ENCODE results near the gene TNFRSF8. TPM values are rescaled to one million over a fixed set of nuclear protein-coding genes. Genes with fewer than 3 reads are reported as not detected.

TNFRSF8 gene
- total RNA-seq, 1 experiment from 2014 or later: 2.9 TPM

- Histone ChIP-seq H3K18ac (ENCODE audit: insufficient read length, low read depth, low read length) (no peak overlapping the region), H3K56ac (ENCODE audit: insufficient read length, low read depth, low read length) (no peak overlapping the region), H4K20me1 (ENCODE audit: control insufficient read depth, insufficient read depth, insufficient read length) (peaks cover 2% of the 10 kb centered on the region), H3K4ac (ENCODE audit: low read depth, low read length) (no peak overlapping the region), H3K9ac (ENCODE audit: extremely low read depth, insufficient read length, low read length) (no peak overlapping the region), H3K4me1 (ENCODE audit: insufficient read depth, low read length) (no peaks in the 10 kb centered on the region), H4K5ac (ENCODE audit: insufficient read length, low read depth, low read length) (no peak overlapping the region), H2BK5ac (ENCODE audit: insufficient read length, low read length) (no peak overlapping the region), H2BK20ac (ENCODE audit: low read depth, low read length, poor library complexity, severe bottlenecking) (no peak overlapping the region), H4K8ac (replicated peaks; ENCODE audit: insufficient read length, low read depth, low read length) (no peak overlapping the region), H3K79me2 (ENCODE audit: insufficient read depth, low read length) (no peaks in the 10 kb centered on the region), H3K27ac (ENCODE audit: insufficient read length, low read depth, low read length) (no peak overlapping the region), H4K91ac (ENCODE audit: insufficient read length, low read depth, low read length) (no peak overlapping the region), H3T11ph (ENCODE audit: low read length) (no peak overlapping the region), H2AK5ac (ENCODE audit: insufficient read length, low read length) (no peak overlapping the region), H2AFZ (ENCODE audit: low read length) (no peak overlapping the region), H3K23me2 (ENCODE audit: insufficient read length, low read depth, low read length, poor library complexity, severe bottlenecking) (no peaks in the 10 kb centered on the region), H2BK15ac (ENCODE audit: low read depth, low read length) (no peak overlapping the region), H3K27me3 (ENCODE audit: insufficient read depth, low read length) (no peaks in the 10 kb centered on the region), H3K14ac (ENCODE audit: insufficient read depth, low read length) (no peak overlapping the region), H2BK120ac (ENCODE audit: low read depth, low read length, poor library complexity, severe bottlenecking) (no peak overlapping the region), H3K79me1 (ENCODE audit: insufficient read depth, low read depth, low read length, poor library complexity, severe bottlenecking) (no peaks in the 10 kb centered on the region), H3K4me2 (ENCODE audit: insufficient read depth, insufficient read length, low read length) (no peak overlapping the region), H2BK12ac (ENCODE audit: insufficient read length, low read depth, low read length) (no peak overlapping the region), H3K23ac (ENCODE audit: insufficient read length, low read depth, low read length) (no peak overlapping the region), H3K9me3 (ENCODE audit: control insufficient read depth, low read depth, low read length) (no peaks in the 10 kb centered on the region)
- WGBS (ENCODE audit: extremely low coverage, insufficient read length, low lambda C conversion rate): no CpG with 5 or more reads among the region's 14 CpGs
- Mint-ChIP-seq H3K27me3 (ENCODE audit: low read depth) (peaks cover 10% of the 10 kb centered on the region), H3K4me3 (no peak overlapping the region), H3K27ac (no peak overlapping the region), H3K36me3 (ENCODE audit: insufficient read depth in 1 of 3, low read depth in 3 of 3) (no peaks in the 10 kb centered on the region; a peak in 1 of 7 replicates), H3K4me1 (peaks cover 13 to 19% of the 10 kb centered on the region in 2 experiments), H3K9me3 (no peaks in the 10 kb centered on the region; a peak in 1 of 5 replicates)
- DNase-seq: no peak
- TF ChIP-seq CTCF (conservative IDR thresholded peaks at IDR 0.05): peak; percentile 45
These were observed 10.0 kb upstream of the TNFRSF8 start for GRCh38 chr1:12052997-12053686.
